Loucy (cell line): ENCODE data around the gene DMRT1.

Source experiments
- H2AFZ ChIP-seq: fragments of 200-600 bp; sonication (generic); 2 replicates; pipeline ENCODE4 v1.6.0; 2016; ENCODE audit warnings: antibody characterized with exemption, mild to moderate bottlenecking, low read length, moderate library complexity
- H3F3A ChIP-seq: fragments of 200-600 bp; 2 replicates; pipeline ENCODE4 v1.6.0; 2016; ENCODE audit warnings: antibody characterized with exemption, low read depth, mild to moderate bottlenecking
- H3K27me3 ChIP-seq: fragments of 200-600 bp; sonication (generic); 2 replicates; pipeline ENCODE4 v1.6.1; 2014; ENCODE audit warnings: low read length, mild to moderate bottlenecking; ENCODE audit not compliant: insufficient read depth, poor library complexity, severe bottlenecking
- H3K36me3 ChIP-seq: fragments of 200-600 bp; sonication (generic); 2 replicates; pipeline ENCODE4 v1.6.1; 2016; ENCODE audit warnings: low read length; ENCODE audit not compliant: insufficient read depth
- H3K4me1 ChIP-seq: fragments of 200-600 bp; sonication (generic); 2 replicates; pipeline ENCODE4 v1.5.1; 2014; ENCODE audit warnings: low read length, mild to moderate bottlenecking; ENCODE audit not compliant: insufficient read depth, poor library complexity, severe bottlenecking
- H3K4me2 ChIP-seq: fragments of 200-600 bp; sonication (generic); 2 replicates; pipeline ENCODE4 v1.6.0; 2014; ENCODE audit warnings: antibody characterized with exemption, low read length, low read depth, mild to moderate bottlenecking; ENCODE audit not compliant: poor library complexity, severe bottlenecking
- H3K4me3 ChIP-seq: fragments of 200-600 bp; sonication (generic); 2 replicates; pipeline ENCODE4 v1.5.1; 2014; ENCODE audit warnings: low read length, mild to moderate bottlenecking, mixed read lengths; ENCODE audit not compliant: poor library complexity, severe bottlenecking
- H3K79me2 ChIP-seq: fragments of 200-600 bp; sonication (generic); 2 replicates; pipeline ENCODE4 v1.6.1; 2014; ENCODE audit warnings: low read length; ENCODE audit not compliant: insufficient read depth
- H3K9ac ChIP-seq: fragments of 200-600 bp; sonication (generic); 2 replicates; pipeline ENCODE4 v1.6.0; 2014; ENCODE audit warnings: mild to moderate bottlenecking, low read depth, low read length, moderate library complexity; ENCODE audit not compliant: poor library complexity, severe bottlenecking
- H3K9me2 ChIP-seq: fragments of 200-600 bp; sonication (generic); replicated peaks from 2 replicates; pipeline ENCODE4 v1.6.1; 2016; ENCODE audit warnings: low read depth, low read length, mixed read lengths
- H3K9me3 ChIP-seq: fragments of 200-600 bp; sonication (generic); 2 replicates; pipeline ENCODE4 v1.6.1; 2014; ENCODE audit warnings: mild to moderate bottlenecking, antibody characterized with exemption, low read length, low read depth; ENCODE audit not compliant: insufficient read depth
- H4K20me1 ChIP-seq: fragments of 200-600 bp; sonication (generic); 2 replicates; pipeline ENCODE4 v1.6.0; 2014; ENCODE audit warnings: antibody characterized with exemption, low read length, mild to moderate bottlenecking; ENCODE audit not compliant: insufficient read depth, poor library complexity, severe bottlenecking
- CTCF ChIP-seq: fragments of 200-600 bp; sonication (generic); conservative IDR thresholded peaks from 2 replicates; pipeline ENCODE4 v1.5.1; 2014; ENCODE audit warnings: mild to moderate bottlenecking, antibody characterized with exemption, low read length
- EZH2phosphoT487 ChIP-seq: fragments of 200-600 bp; IDR thresholded peaks from 2 replicates; pipeline ENCODE4 v1.6.1; 2018; ENCODE audit warnings: antibody characterized with exemption, mild to moderate bottlenecking, moderate library complexity, borderline replicate concordance

DMRT1 gene

GRCh38 chr9:969310-970150, 128.0 kb downstream of the DMRT1 start:
- Histone ChIP-seq H3K9me2 (no peaks in the 10 kb centered on the region), H3K9me3 (no peaks in the 10 kb centered on the region), H4K20me1 (no peaks in the 10 kb centered on the region), H3K79me2 (no peaks in the 10 kb centered on the region), H3K4me3 (no peak overlapping the region), H2AFZ (no peak overlapping the region), H3K27me3 (no peaks in the 10 kb centered on the region), H3F3A (no peaks in the 10 kb centered on the region), H3K4me2 (no peak overlapping the region), H3K4me1 (peaks cover 10% of the 10 kb centered on the region), H3K9ac (no peak overlapping the region), H3K36me3 (no peaks in the 10 kb centered on the region)
- TF ChIP-seq CTCF (no peak), EZH2phosphoT487 (no peak)

GRCh38 chr9:970151-970996, 128.9 kb downstream of the DMRT1 start:
- Histone ChIP-seq H3K4me3 (no peak overlapping the region), H3K27me3 (no peaks in the 10 kb centered on the region), H3K4me2 (no peak overlapping the region), H2AFZ (no peak overlapping the region), H4K20me1 (no peaks in the 10 kb centered on the region), H3K79me2 (no peaks in the 10 kb centered on the region), H3K36me3 (no peaks in the 10 kb centered on the region), H3K9ac (no peak overlapping the region), H3K4me1 (peaks cover 10% of the 10 kb centered on the region), H3K9me3 (no peaks in the 10 kb centered on the region), H3F3A (no peaks in the 10 kb centered on the region), H3K9me2 (no peaks in the 10 kb centered on the region)
- TF ChIP-seq EZH2phosphoT487, result no peak

GRCh38 chr9:971901-972500, 130.5 kb downstream of the DMRT1 start:
- H3K4me1 ChIP-seq, result peaks cover 5% of the 10 kb centered on the region
- no peaks in the 10 kb centered on the region for H3K27me3 ChIP-seq
- no peak overlapping the region for H3K4me2 ChIP-seq
- no peak for TF ChIP-seq EZH2phosphoT487
- TF ChIP-seq CTCF, result no peak
- H3K79me2 ChIP-seq, result no peaks in the 10 kb centered on the region
- no peak overlapping the region for H3K9ac ChIP-seq
- no peaks in the 10 kb centered on the region for H3K9me2 ChIP-seq
- no peak overlapping the region for H3K4me3 ChIP-seq
- no peaks in the 10 kb centered on the region for H3K36me3 ChIP-seq
- no peaks in the 10 kb centered on the region for H3F3A ChIP-seq
- H3K9me3 ChIP-seq, result no peaks in the 10 kb centered on the region
- no peak overlapping the region for H2AFZ ChIP-seq
- H4K20me1 ChIP-seq, result no peaks in the 10 kb centered on the region
